Nephron (organoid): Measurements from ENCODE around the gene WASF2.
A peak's percentile ranks its signal among the peaks of the same experiment; 100 is the strongest.

Experiments used
- H3K27ac Mint-ChIP-seq, 3 experiments: 2 replicates each; pipeline ENCODE4 v1.8.0; 2020; ENCODE audit warnings: mixed read lengths in 3 of 3, mild to moderate bottlenecking in 2 of 3, moderate library complexity in 1 of 3
- H3K27me3 Mint-ChIP-seq: 2 replicates; pipeline ENCODE4 v1.8.0; 2021; ENCODE audit warnings: low read depth, mild to moderate bottlenecking, moderate library complexity, mixed read lengths
- H3K36me3 Mint-ChIP-seq: 2 replicates; pipeline ENCODE4 v1.8.0; 2020; ENCODE audit warnings: low read depth, mixed read lengths
- H3K4me1 Mint-ChIP-seq: 2 replicates; pipeline ENCODE4 v1.8.0; 2020; ENCODE audit warnings: mixed read lengths
- H3K4me3 Mint-ChIP-seq, 3 experiments: 2 replicates each; pipeline ENCODE4 v1.8.0; 2020; ENCODE audit warnings: mild to moderate bottlenecking in 3 of 3, mixed read lengths in 3 of 3, moderate library complexity in 2 of 3
- H3K9me3 Mint-ChIP-seq: 2 replicates; pipeline ENCODE4 v1.8.0; 2020; ENCODE audit warnings: mixed read lengths
- CTCF ChIP-seq, 3 experiments: fragments of 200-600 bp; sonication (generic); IDR thresholded peaks; one replicate each; pipeline ENCODE4 v1.5.0; 2021; ENCODE audit warnings: antibody characterized with exemption in 3 of 3; ENCODE audit not compliant: unreplicated experiment in 3 of 3

Gene WASF2

GRCh38 chr1:27519331-27520258, 29.6 kb upstream of the WASF2 start:
- Mint-ChIP-seq H3K36me3 (no peaks in the 10 kb centered on the region), H3K4me3 (peak overlapping the region in 1 of 3 experiments; percentile 41), H3K4me1 (peaks cover 89% of the 10 kb centered on the region), H3K9me3 (no peaks in the 10 kb centered on the region), H3K27ac (peak overlapping the region; percentile 94 to 99 (median 98)), H3K27me3 (no peaks in the 10 kb centered on the region)
- no peak for TF ChIP-seq CTCF (IDR thresholded peaks at IDR 0.05; ENCODE audit: unreplicated experiment in 3 of 3)

- no peaks in the 10 kb centered on the region for H3K36me3 Mint-ChIP-seq
- H3K27ac Mint-ChIP-seq: peak overlapping the region; percentile 85 to 98 (median 94)
- no peak overlapping the region for H3K4me3 Mint-ChIP-seq
- no peak for TF ChIP-seq CTCF (IDR thresholded peaks at IDR 0.05; ENCODE audit: unreplicated experiment in 3 of 3)
- H3K27me3 Mint-ChIP-seq: no peaks in the 10 kb centered on the region
- H3K9me3 Mint-ChIP-seq: no peaks in the 10 kb centered on the region
- peaks cover 84% of the 10 kb centered on the region for H3K4me1 Mint-ChIP-seq
These were observed 28.8 kb upstream of the WASF2 start for GRCh38 chr1:27518808-27519207.

GRCh38 chr1:27517907-27518718, 28.1 kb upstream of the WASF2 start:
- Mint-ChIP-seq H3K4me3 (peak overlapping the region in 2 of 3 experiments; percentile 4 to 15), H3K27ac (peak overlapping the region; percentile 85 to 98 (median 94)), H3K27me3 (no peaks in the 10 kb centered on the region), H3K36me3 (no peaks in the 10 kb centered on the region), H3K4me1 (peaks cover 82% of the 10 kb centered on the region), H3K9me3 (no peaks in the 10 kb centered on the region)
- TF ChIP-seq CTCF (IDR thresholded peaks at IDR 0.05; ENCODE audit: unreplicated experiment in 3 of 3): no peak

GRCh38 chr1:27517301-27517700, 27.3 kb upstream of the WASF2 start:
- TF ChIP-seq CTCF (IDR thresholded peaks at IDR 0.05; ENCODE audit: unreplicated experiment in 3 of 3): no peak
- no peaks in the 10 kb centered on the region for H3K27me3 Mint-ChIP-seq
- H3K4me3 Mint-ChIP-seq: peak overlapping the region in 1 of 3 experiments; percentile 16
- H3K27ac Mint-ChIP-seq: peak overlapping the region; percentile 85 to 98 (median 94)
- no peaks in the 10 kb centered on the region for H3K36me3 Mint-ChIP-seq
- peaks cover 74% of the 10 kb centered on the region for H3K4me1 Mint-ChIP-seq
- no peaks in the 10 kb centered on the region for H3K9me3 Mint-ChIP-seq

GRCh38 chr1:27515626-27516025, 25.7 kb upstream of the WASF2 start:
- Mint-ChIP-seq H3K36me3 (no peaks in the 10 kb centered on the region), H3K27ac (peak overlapping the region; percentile 85 to 98 (median 94)), H3K9me3 (no peaks in the 10 kb centered on the region), H3K27me3 (no peaks in the 10 kb centered on the region), H3K4me1 (peaks cover 57% of the 10 kb centered on the region), H3K4me3 (peak overlapping the region in 1 of 3 experiments; percentile 1)
- TF ChIP-seq CTCF (IDR thresholded peaks at IDR 0.05; ENCODE audit: unreplicated experiment in 3 of 3): no peak
